ENCODE results near the gene KLK10.
"Not testable (repeated sequence)": the region's sequence is repeated elsewhere in the genome, so short reads cannot be mapped to it uniquely, and the experiment has no call there.

Gene KLK10

GRCh38 chr19:50978772-50979390 lies 40.6 kb downstream of the KLK10 start:
- Mint-ChIP-seq H3K27me3 (ENCODE audit: low read depth) (peaks cover 10% of the 10 kb centered on the region), H3K4me1 (ENCODE audit: low read depth) (no peaks in the 10 kb centered on the region), H3K4me3 (no peak overlapping the region), H3K27ac (peak overlapping the region; percentile 39), H3K36me3 (ENCODE audit: low read depth) (no peaks in the 10 kb centered on the region), H3K9me3 (no peaks in the 10 kb centered on the region)
- no peak for DNase-seq (ENCODE audit: low spot score)

GRCh38 chr19:50977626-50978025 lies 41.9 kb downstream of the KLK10 start:
- Mint-ChIP-seq H3K4me3 (no peak overlapping the region), H3K4me1 (ENCODE audit: low read depth) (no peaks in the 10 kb centered on the region), H3K27ac (no peak overlapping the region), H3K27me3 (ENCODE audit: low read depth) (peaks cover 10% of the 10 kb centered on the region), H3K9me3 (no peaks in the 10 kb centered on the region), H3K36me3 (ENCODE audit: low read depth) (no peaks in the 10 kb centered on the region)
- DNase-seq (ENCODE audit: low spot score): no peak

- Mint-ChIP-seq H3K4me1 (ENCODE audit: low read depth) (no peaks in the 10 kb centered on the region), H3K36me3 (ENCODE audit: low read depth) (no peaks in the 10 kb centered on the region), H3K4me3 (no peak overlapping the region), H3K27me3 (ENCODE audit: low read depth) (peaks cover 7% of the 10 kb centered on the region), H3K27ac (no peak overlapping the region), H3K9me3 (no peaks in the 10 kb centered on the region)
- no peak for DNase-seq (ENCODE audit: low spot score)
Measured at GRCh38 chr19:50975766-50976165, 43.7 kb downstream of the KLK10 start.

GRCh38 chr19:50974702-50975556 lies 44.6 kb downstream of the KLK10 start:
- no peak overlapping the region for H3K27ac Mint-ChIP-seq
- peaks cover 7% of the 10 kb centered on the region for H3K27me3 Mint-ChIP-seq (ENCODE audit: low read depth)
- H3K4me3 Mint-ChIP-seq: no peak overlapping the region
- H3K36me3 Mint-ChIP-seq (ENCODE audit: low read depth): no peaks in the 10 kb centered on the region
- DNase-seq (ENCODE audit: low spot score): no peak
- H3K9me3 Mint-ChIP-seq: no peaks in the 10 kb centered on the region
- no peaks in the 10 kb centered on the region for H3K4me1 Mint-ChIP-seq (ENCODE audit: low read depth)

- Mint-ChIP-seq H3K4me1 (ENCODE audit: low read depth) (no peaks in the 10 kb centered on the region), H3K9me3 (no peaks in the 10 kb centered on the region), H3K36me3 (ENCODE audit: low read depth) (no peaks in the 10 kb centered on the region), H3K27me3 (ENCODE audit: low read depth) (peaks cover 4% of the 10 kb centered on the region), H3K27ac (no peak overlapping the region), H3K4me3 (no peak overlapping the region)
- DNase-seq (ENCODE audit: low spot score): no peak
Measured at GRCh38 chr19:50972795-50973376, 46.6 kb downstream of the KLK10 start.

- not testable (repeated sequence) for H3K36me3 Mint-ChIP-seq (ENCODE audit: low read depth); H3K9me3 Mint-ChIP-seq; H3K27me3 Mint-ChIP-seq (ENCODE audit: low read depth); H3K27ac Mint-ChIP-seq; H3K4me3 Mint-ChIP-seq; DNase-seq (ENCODE audit: low spot score); H3K4me1 Mint-ChIP-seq (ENCODE audit: low read depth)
Measured at GRCh38 chr19:50969810-50970209, 49.7 kb downstream of the KLK10 start.

GRCh38 chr19:50969413-50969760 lies 50.1 kb downstream of the KLK10 start, which contains the start of gene KLK6:
TSS of gene KLK6 (minus strand) at chr19:50969591. CDS start at chr19:50968104, 1,487 bp downstream.
- Mint-ChIP-seq H3K36me3 (ENCODE audit: low read depth) (no peaks in the 10 kb centered on the region), H3K4me1 (ENCODE audit: low read depth) (no peaks in the 10 kb centered on the region), H3K4me3 (no peak within 1 kb of the TSS), H3K27me3 (ENCODE audit: low read depth) (peaks cover under 1% of the 10 kb centered on the region), H3K9me3 (no peaks in the 10 kb centered on the region), H3K27ac (no peak within 1 kb of the TSS)
- no peak for DNase-seq (ENCODE audit: low spot score)

- no peak for DNase-seq (ENCODE audit: low spot score)
- Mint-ChIP-seq H3K27me3 (ENCODE audit: low read depth) (no peaks in the 10 kb centered on the region), H3K36me3 (ENCODE audit: low read depth) (no peaks in the 10 kb centered on the region), H3K4me1 (ENCODE audit: low read depth) (no peaks in the 10 kb centered on the region), H3K4me3 (no peak overlapping the region), H3K27ac (no peak overlapping the region), H3K9me3 (no peaks in the 10 kb centered on the region)
Measured at GRCh38 chr19:50968716-50969412, 50.6 kb downstream of the KLK10 start.

GRCh38 chr19:50967929-50968715 lies 51.4 kb downstream of the KLK10 start:
- DNase-seq (ENCODE audit: low spot score): no peak
- no peaks in the 10 kb centered on the region for H3K27me3 Mint-ChIP-seq (ENCODE audit: low read depth)
- no peaks in the 10 kb centered on the region for H3K4me1 Mint-ChIP-seq (ENCODE audit: low read depth)
- no peak overlapping the region for H3K4me3 Mint-ChIP-seq
- H3K27ac Mint-ChIP-seq: no peak overlapping the region
- no peaks in the 10 kb centered on the region for H3K36me3 Mint-ChIP-seq (ENCODE audit: low read depth)
- no peaks in the 10 kb centered on the region for H3K9me3 Mint-ChIP-seq

GRCh38 chr19:50964266-50964665 lies 55.2 kb downstream of the KLK10 start:
- no peak overlapping the region for H3K4me3 Mint-ChIP-seq
- no peak for DNase-seq (ENCODE audit: low spot score)
- H3K4me1 Mint-ChIP-seq (ENCODE audit: low read depth): no peaks in the 10 kb centered on the region
- no peak overlapping the region for H3K27ac Mint-ChIP-seq
- no peaks in the 10 kb centered on the region for H3K36me3 Mint-ChIP-seq (ENCODE audit: low read depth)
- H3K9me3 Mint-ChIP-seq: no peaks in the 10 kb centered on the region
- no peaks in the 10 kb centered on the region for H3K27me3 Mint-ChIP-seq (ENCODE audit: low read depth)

- DNase-seq (ENCODE audit: low spot score): no peak
- no peaks in the 10 kb centered on the region for H3K4me1 Mint-ChIP-seq (ENCODE audit: low read depth)
- no peaks in the 10 kb centered on the region for H3K36me3 Mint-ChIP-seq (ENCODE audit: low read depth)
- no peaks in the 10 kb centered on the region for H3K9me3 Mint-ChIP-seq
- no peak overlapping the region for H3K4me3 Mint-ChIP-seq
- no peaks in the 10 kb centered on the region for H3K27me3 Mint-ChIP-seq (ENCODE audit: low read depth)
- no peak overlapping the region for H3K27ac Mint-ChIP-seq
Measured at GRCh38 chr19:50963381-50963780, 56.1 kb downstream of the KLK10 start.
